Parathyroid adenoma (tissue), 2 donors: Measurements from ENCODE around the gene CAPN14.

ENCODE experiments used
- H2AFZ ChIP-seq: fragments of 300-600 bp; sonication (generic); one replicate; pipeline ENCODE4 v1.7.0; 2017; ENCODE audit warnings: antibody characterized with exemption, mild to moderate bottlenecking
- H3K27ac ChIP-seq: fragments of 300-600 bp; sonication (generic); one replicate; pipeline ENCODE4 v1.7.0; 2017
- H3K27me3 ChIP-seq: fragments of 300-600 bp; sonication (generic); one replicate; pipeline ENCODE4 v1.7.0; 2017; ENCODE audit warnings: low read length; ENCODE audit not compliant: control insufficient read depth, insufficient read depth
- H3K36me3 ChIP-seq: fragments of 300-600 bp; sonication (generic); one replicate; pipeline ENCODE4 v1.7.0; 2017; ENCODE audit warnings: low read length; ENCODE audit not compliant: control insufficient read depth, insufficient read depth
- H3K4me1 ChIP-seq: fragments of 300-600 bp; sonication (generic); one replicate; pipeline ENCODE4 v1.7.0; 2017; ENCODE audit warnings: control low read depth
- H3K4me2 ChIP-seq: fragments of 300-600 bp; sonication (generic); one replicate; pipeline ENCODE4 v1.7.0; 2017; ENCODE audit warnings: low read length
- H3K4me3 ChIP-seq: fragments of 300-600 bp; sonication (generic); one replicate; pipeline ENCODE4 v1.7.0; 2017; ENCODE audit warnings: low read depth, low read length
- H3K79me2 ChIP-seq: fragments of 300-600 bp; sonication (generic); one replicate; pipeline ENCODE4 v1.7.0; 2017; ENCODE audit warnings: control low read depth
- H3K9ac ChIP-seq: fragments of 300-600 bp; sonication (generic); one replicate; pipeline ENCODE4 v1.7.0; 2017; ENCODE audit warnings: mild to moderate bottlenecking
- H3K9me3 ChIP-seq: fragments of 300-600 bp; sonication (generic); one replicate; pipeline ENCODE4 v1.7.0; 2017; ENCODE audit warnings: low read length; ENCODE audit not compliant: control insufficient read depth
- TF ChIP-seq, protein P1 (sequence below): fragments of 300-600 bp; sonication (generic); IDR thresholded peaks from one replicate; pipeline ENCODE4 v1.7.0; 2017; ENCODE audit warnings: antibody characterized with exemption, mild to moderate bottlenecking
- donor health status: primary hyperparathyroidism.

Gene CAPN14

DNA sequence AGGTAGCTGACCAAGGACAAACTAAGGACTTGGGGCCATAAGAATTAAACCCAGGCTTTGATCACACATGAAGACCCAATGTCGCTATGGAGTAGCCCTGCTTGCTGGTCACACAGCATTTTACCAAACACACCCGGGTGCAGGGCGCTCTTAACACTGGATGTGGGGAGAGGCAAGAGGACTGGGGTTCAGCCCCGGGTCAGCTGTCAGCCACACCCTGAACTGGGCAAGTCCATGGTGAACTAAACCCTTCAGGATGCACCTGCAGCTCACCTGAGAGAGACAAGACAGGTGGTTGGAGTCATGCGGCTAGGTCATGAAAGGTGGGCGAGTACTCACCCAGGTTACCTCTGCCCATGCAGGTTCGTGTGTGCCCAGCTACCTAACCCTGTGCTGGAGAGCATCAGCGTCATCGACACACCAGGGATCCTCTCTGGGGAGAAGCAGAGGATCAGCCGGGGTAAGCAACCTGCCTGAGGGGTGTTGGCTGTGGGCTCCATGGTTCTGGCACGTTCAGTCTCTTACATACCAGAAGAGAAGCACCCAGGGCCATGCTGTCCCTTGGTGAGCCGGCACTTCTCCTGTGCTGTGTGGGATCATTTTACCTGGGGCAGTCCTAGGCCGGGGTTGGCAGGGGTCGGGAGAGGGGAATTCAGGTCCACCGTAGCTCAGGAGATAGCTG, 31.8 kb upstream of the CAPN14 start:
- H3K9me3 ChIP-seq, result no peaks in the 10 kb centered on the region
- H3K36me3 ChIP-seq, result no peaks in the 10 kb centered on the region
- H3K4me2 ChIP-seq, result no peak overlapping the region
- no peak overlapping the region for H3K27ac ChIP-seq
- H3K79me2 ChIP-seq, result no peaks in the 10 kb centered on the region
- no peak overlapping the region for H3K9ac ChIP-seq
- H3K27me3 ChIP-seq, result no peaks in the 10 kb centered on the region
- no peaks in the 10 kb centered on the region for H3K4me1 ChIP-seq
- no peak overlapping the region for H3K4me3 ChIP-seq
- H2AFZ ChIP-seq, result no peak overlapping the region
- TF ChIP-seq, protein P1, sequence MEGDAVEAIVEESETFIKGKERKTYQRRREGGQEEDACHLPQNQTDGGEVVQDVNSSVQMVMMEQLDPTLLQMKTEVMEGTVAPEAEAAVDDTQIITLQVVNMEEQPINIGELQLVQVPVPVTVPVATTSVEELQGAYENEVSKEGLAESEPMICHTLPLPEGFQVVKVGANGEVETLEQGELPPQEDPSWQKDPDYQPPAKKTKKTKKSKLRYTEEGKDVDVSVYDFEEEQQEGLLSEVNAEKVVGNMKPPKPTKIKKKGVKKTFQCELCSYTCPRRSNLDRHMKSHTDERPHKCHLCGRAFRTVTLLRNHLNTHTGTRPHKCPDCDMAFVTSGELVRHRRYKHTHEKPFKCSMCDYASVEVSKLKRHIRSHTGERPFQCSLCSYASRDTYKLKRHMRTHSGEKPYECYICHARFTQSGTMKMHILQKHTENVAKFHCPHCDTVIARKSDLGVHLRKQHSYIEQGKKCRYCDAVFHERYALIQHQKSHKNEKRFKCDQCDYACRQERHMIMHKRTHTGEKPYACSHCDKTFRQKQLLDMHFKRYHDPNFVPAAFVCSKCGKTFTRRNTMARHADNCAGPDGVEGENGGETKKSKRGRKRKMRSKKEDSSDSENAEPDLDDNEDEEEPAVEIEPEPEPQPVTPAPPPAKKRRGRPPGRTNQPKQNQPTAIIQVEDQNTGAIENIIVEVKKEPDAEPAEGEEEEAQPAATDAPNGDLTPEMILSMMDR, result no peak

DNA sequence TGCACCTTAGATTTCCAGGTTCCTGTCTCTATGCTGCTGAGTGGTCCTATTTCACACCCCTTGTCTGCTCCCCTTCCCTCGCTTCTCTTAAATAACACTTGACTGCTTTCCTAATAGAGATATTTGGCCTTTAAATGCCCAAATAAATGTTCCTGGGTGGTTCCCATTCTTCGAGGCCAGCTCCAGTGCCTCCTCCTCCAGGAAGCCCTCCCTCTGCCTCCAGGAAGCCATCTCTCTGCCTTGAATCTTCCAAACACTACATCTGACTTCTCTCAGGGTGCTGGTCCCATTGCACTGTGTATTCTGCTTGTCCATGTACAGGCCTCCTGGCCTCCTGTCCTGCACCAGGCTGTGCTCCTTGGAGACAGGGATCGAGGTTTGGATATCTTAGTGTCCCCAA, 30.8 kb upstream of the CAPN14 start:
- Histone ChIP-seq H3K4me3 (no peak overlapping the region), H3K27ac (no peak overlapping the region), H3K27me3 (no peaks in the 10 kb centered on the region), H3K4me2 (no peak overlapping the region), H2AFZ (no peak overlapping the region), H3K4me1 (no peaks in the 10 kb centered on the region), H3K79me2 (no peaks in the 10 kb centered on the region), H3K36me3 (no peaks in the 10 kb centered on the region), H3K9me3 (no peaks in the 10 kb centered on the region), H3K9ac (no peak overlapping the region)
- TF ChIP-seq, protein P1, result no peak

DNA sequence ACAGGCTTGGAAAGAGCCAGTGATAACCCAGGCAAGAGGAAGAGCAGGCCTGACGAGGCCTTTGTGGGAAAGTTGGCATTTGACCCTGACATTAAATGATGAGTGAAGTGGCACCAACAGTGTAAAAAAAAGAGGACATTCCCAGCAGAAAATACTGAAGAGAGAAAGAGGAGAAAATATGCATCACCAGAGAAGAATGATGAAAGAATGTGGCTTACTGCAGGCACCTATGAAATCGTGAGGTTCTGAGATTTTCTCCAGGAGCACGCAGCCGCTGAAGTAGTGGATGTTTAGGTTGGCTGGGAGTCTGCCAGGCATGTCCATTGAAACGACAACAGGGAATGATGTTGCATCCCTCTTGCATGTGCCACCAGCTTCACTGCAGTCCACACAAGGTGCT, 30.4 kb upstream of the CAPN14 start:
- no peak overlapping the region for H3K9ac ChIP-seq
- TF ChIP-seq, protein P1, result no peak
- H3K27me3 ChIP-seq, result no peaks in the 10 kb centered on the region
- H3K9me3 ChIP-seq, result no peaks in the 10 kb centered on the region
- H3K36me3 ChIP-seq, result no peaks in the 10 kb centered on the region
- no peaks in the 10 kb centered on the region for H3K4me1 ChIP-seq
- no peak overlapping the region for H2AFZ ChIP-seq
- no peak overlapping the region for H3K27ac ChIP-seq
- H3K79me2 ChIP-seq, result no peaks in the 10 kb centered on the region
- no peak overlapping the region for H3K4me3 ChIP-seq
- H3K4me2 ChIP-seq, result no peak overlapping the region

DNA sequence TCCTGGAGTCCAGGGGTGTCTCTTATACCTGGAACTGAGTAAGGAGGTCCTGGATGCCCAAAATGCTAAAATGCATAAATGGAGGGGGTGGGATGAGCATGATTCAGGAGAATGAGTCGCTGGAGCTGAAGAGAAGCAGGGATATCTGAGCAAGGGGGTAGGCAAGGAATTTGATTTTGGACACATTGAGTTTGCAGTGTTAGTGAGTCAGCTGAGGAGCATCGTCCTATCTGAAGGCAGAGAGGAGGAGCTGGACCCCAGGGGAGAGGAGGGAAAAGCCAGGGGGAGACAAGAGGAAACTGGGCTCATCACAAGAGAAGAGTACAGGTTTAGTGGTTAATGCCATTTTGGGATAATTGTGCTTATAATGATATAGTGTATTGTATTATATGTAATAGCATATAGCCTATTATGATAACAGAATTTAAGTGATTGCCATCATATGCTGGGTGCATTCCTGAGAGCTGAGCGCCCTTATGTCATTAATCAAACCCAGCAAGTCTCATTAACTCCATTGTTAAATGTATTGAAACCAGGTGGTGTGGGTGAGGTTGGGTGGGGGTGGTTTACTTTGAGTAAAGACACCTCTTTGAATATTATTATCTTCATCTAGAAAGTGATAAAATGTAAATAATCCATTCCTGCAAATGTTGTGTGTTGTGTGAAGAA, 29.0 kb upstream of the CAPN14 start:
- no peaks in the 10 kb centered on the region for H3K79me2 ChIP-seq
- no peaks in the 10 kb centered on the region for H3K4me1 ChIP-seq
- H3K9ac ChIP-seq, result no peak overlapping the region
- no peak overlapping the region for H3K4me3 ChIP-seq
- H3K27me3 ChIP-seq, result no peaks in the 10 kb centered on the region
- no peak overlapping the region for H3K4me2 ChIP-seq
- no peaks in the 10 kb centered on the region for H3K36me3 ChIP-seq
- TF ChIP-seq, protein P1, result no peak
- no peak overlapping the region for H2AFZ ChIP-seq
- H3K9me3 ChIP-seq, result no peaks in the 10 kb centered on the region
- H3K27ac ChIP-seq, result no peak overlapping the region

DNA sequence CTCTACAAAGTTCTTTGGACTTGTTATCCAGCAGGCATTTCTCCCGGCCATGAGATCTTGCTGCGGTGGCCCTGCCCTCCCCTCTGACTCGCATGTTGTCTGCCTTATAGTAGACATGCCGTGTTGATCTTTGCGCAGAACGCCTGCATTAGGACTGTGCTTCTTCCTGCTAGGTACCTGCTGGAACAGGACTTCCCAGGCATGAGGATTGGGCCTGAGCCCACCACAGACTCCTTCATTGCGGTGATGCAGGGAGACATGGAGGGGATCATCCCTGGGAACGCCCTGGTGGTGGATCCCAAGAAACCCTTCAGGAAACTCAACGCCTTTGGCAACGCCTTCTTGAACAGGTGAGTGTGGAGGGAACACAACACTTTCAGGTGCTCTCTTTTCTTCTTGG, 26.8 kb upstream of the CAPN14 start:
- no peak overlapping the region for H2AFZ ChIP-seq

More for the DNA sequence above, 26.8 kb upstream of the CAPN14 start:
- Histone ChIP-seq H3K79me2 (no peaks in the 10 kb centered on the region), H3K27ac (no peak overlapping the region), H3K4me1 (no peaks in the 10 kb centered on the region), H3K27me3 (no peaks in the 10 kb centered on the region), H3K4me2 (no peak overlapping the region), H3K9ac (no peak overlapping the region), H3K4me3 (no peak overlapping the region), H3K36me3 (no peaks in the 10 kb centered on the region), H3K9me3 (no peaks in the 10 kb centered on the region)
- TF ChIP-seq, protein P1, result no peak
